AG09309 (cell line): ENCODE results near the gene DBH.

Source experiments
- DNase-seq: peaks from one replicate; pipeline ENCODE4 v3.0.0-alpha.2; 2010; ENCODE audit warnings: low read depth
- H3K4me3 ChIP-seq: 2 replicates; pipeline ENCODE4 v1.5.1; 2011; ENCODE audit warnings: mild to moderate bottlenecking, low read depth, low read length, moderate library complexity; ENCODE audit not compliant: control insufficient read depth
- CTCF ChIP-seq: IDR thresholded peaks from 2 replicates; pipeline ENCODE4 v1.5.1; 2011; ENCODE audit warnings: mild to moderate bottlenecking, low read depth, low read length, inconsistent platforms; ENCODE audit not compliant: insufficient read depth, control insufficient read depth; ENCODE audit errors: missing control alignments

Gene DBH

GRCh38 chr9:133607381-133607780 lies 28.8 kb upstream of the DBH start:
- no peak for DNase-seq
- H3K4me3 ChIP-seq: no peak overlapping the region
- no peak for TF ChIP-seq CTCF

GRCh38 chr9:133607976-133608375 lies 28.2 kb upstream of the DBH start:
- no peak overlapping the region for H3K4me3 ChIP-seq
- TF ChIP-seq CTCF: no peak
- DNase-seq: no peak

- no peak overlapping the region for H3K4me3 ChIP-seq
- TF ChIP-seq CTCF: no peak
- DNase-seq: no peak
These were observed 27.8 kb upstream of the DBH start for GRCh38 chr9:133608382-133608781.

GRCh38 chr9:133608889-133609288 lies 27.3 kb upstream of the DBH start:
- H3K4me3 ChIP-seq: no peak overlapping the region
- no peak for DNase-seq
- TF ChIP-seq CTCF: no peak

- H3K4me3 ChIP-seq: no peak within 1 kb of the TSS
- DNase-seq: no peak
- no peak for TF ChIP-seq CTCF
These were observed 26.7 kb upstream of the DBH start, which contains the start of gene FAM163B for GRCh38 chr9:133609311-133610098. TSS of gene FAM163B (minus strand) at chr9:133609389. CDS start at chr9:133580223, 29,166 bp downstream.

GRCh38 chr9:133610845-133611244 lies 25.3 kb upstream of the DBH start:
- no peak overlapping the region for H3K4me3 ChIP-seq
- TF ChIP-seq CTCF: no peak
- DNase-seq: no peak

GRCh38 chr9:133612051-133612450 lies 24.1 kb upstream of the DBH start:
- H3K4me3 ChIP-seq: no peak overlapping the region
- no peak for DNase-seq
- no peak for TF ChIP-seq CTCF
